A673 (cell line): ENCODE results near the gene MT1B.

Experiments
- EZH2 ChIP-seq: fragments of 200-600 bp; sonication (generic); IDR thresholded peaks from 2 replicates; pipeline ENCODE4 v1.6.1; 2017; ENCODE audit warnings: borderline replicate concordance, low read depth, mild to moderate bottlenecking, mixed read lengths, antibody characterized with exemption, low read length; ENCODE audit not compliant: poor library complexity, severe bottlenecking
- TF ChIP-seq, protein P1 (sequence below): fragments of 300-800, 200-600 bp; sonication (generic); conservative IDR thresholded peaks from 2 replicates; pipeline ENCODE4 v1.5.1; 2017; ENCODE audit warnings: low read depth, mild to moderate bottlenecking, antibody characterized with exemption, low read length, moderate library complexity, mixed read lengths

DNA sequence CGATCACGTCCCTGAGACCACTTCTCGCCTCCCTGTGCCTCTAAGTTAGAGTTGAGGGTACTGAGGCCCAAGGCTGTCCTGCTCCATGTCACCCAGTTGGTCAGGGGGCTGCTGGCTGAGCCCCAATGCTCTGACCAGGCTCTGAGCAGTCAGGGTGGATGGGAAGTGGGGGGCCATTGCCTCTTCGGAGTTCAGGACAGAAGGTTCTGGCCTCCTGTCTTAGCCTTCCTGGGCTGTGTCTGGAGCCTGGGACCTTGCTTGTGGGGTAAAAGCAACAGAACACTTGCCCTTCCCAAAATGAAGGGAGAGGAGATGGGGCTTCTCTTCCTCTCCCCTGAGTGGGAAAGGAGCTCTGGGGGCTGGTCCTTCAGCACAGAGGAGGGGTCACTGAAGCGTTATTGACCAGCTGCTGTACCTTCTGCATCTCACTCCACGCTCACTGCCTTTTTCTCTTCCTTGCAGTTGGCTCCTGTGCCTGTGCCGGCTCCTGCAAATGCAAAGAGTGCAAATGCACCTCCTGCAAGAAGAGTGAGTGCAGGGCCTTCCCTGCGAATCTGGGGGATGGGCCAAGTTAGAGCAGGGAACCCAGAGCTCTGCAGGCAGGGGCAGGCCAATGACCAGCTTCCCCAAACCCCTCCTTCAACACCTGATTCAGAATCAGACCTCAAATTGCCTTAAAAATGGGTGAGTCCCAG is 31.2 kb downstream of the MT1B start:
- TF ChIP-seq, protein P1, sequence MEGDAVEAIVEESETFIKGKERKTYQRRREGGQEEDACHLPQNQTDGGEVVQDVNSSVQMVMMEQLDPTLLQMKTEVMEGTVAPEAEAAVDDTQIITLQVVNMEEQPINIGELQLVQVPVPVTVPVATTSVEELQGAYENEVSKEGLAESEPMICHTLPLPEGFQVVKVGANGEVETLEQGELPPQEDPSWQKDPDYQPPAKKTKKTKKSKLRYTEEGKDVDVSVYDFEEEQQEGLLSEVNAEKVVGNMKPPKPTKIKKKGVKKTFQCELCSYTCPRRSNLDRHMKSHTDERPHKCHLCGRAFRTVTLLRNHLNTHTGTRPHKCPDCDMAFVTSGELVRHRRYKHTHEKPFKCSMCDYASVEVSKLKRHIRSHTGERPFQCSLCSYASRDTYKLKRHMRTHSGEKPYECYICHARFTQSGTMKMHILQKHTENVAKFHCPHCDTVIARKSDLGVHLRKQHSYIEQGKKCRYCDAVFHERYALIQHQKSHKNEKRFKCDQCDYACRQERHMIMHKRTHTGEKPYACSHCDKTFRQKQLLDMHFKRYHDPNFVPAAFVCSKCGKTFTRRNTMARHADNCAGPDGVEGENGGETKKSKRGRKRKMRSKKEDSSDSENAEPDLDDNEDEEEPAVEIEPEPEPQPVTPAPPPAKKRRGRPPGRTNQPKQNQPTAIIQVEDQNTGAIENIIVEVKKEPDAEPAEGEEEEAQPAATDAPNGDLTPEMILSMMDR, result no peak
- TF ChIP-seq EZH2, result no peak
